HCT116 (cell line): ENCODE data around the gene LYPD3. TPM values are rescaled to one million over a fixed set of nuclear protein-coding genes. Genes with fewer than 3 reads are reported as not detected.

Experiments
- ATAC-seq: fragments of 200-7000 bp; cut with Tn5 transposase; 2 replicates; pipeline ENCODE4 v1.9.1; 2020; ENCODE audit warnings: mild to moderate bottlenecking, moderate library complexity
- BruUV-seq: library from RNA; stranded (reverse); fragments of 400-500 nt; replicated peaks from 2 replicates; lab custom pipeline; 2021; lab: Mats Ljungman, UMichigan
- CTCF ChIA-PET: fragments of 300-600 bp; sonication (Branson Sonifier 250); formaldehyde crosslinking; loops from one replicate; lab custom pipeline; 2021; ENCODE audit warnings: antibody characterized with exemption; lab: Charles Lee
- POLR2A ChIA-PET: fragments of 300-600, 350-600 bp; sonication (Branson Sonifier 250); formaldehyde crosslinking; loops from one replicate; lab custom pipeline; 2021; ENCODE audit warnings: antibody characterized with exemption; lab: Charles Lee
- RAD21 ChIA-PET, 2 experiments: fragments of 300-600 bp; sonication (Branson Sonifier 250); formaldehyde crosslinking; loops; one replicate each; lab custom pipeline; 2023; ENCODE audit warnings: low total read pairs in 2 of 2; ENCODE audit not compliant: uncharacterized antibody in 2 of 2, unreplicated experiment in 2 of 2, low non-redundant PET in 1 of 2; lab: Charles Lee
- DNase-seq: peaks from one replicate; pipeline ENCODE4 v3.0.0-alpha.2; 2010; ENCODE audit warnings: low read depth, low spot score
- H2AFZ ChIP-seq: fragments of 200-600 bp; shearing (Covaris generic), sonication (generic); 2 replicates; pipeline ENCODE4 v1.6.1; 2017; ENCODE audit warnings: low read depth, mixed run types, mixed read lengths, antibody characterized with exemption, low read length; ENCODE audit not compliant: poor library complexity, severe bottlenecking
- H3K27ac ChIP-seq: 2 replicates; pipeline ENCODE4 v1.5.1; 2012; ENCODE audit warnings: low read depth, low read length
- H3K27me3 ChIP-seq: fragments of 200-600 bp; sonication (generic); 2 replicates; pipeline ENCODE4 v1.6.1; 2016; ENCODE audit warnings: mixed run types, low read length, mixed read lengths; ENCODE audit not compliant: insufficient read depth
- H3K36me3 ChIP-seq, 2 experiments: fragments of 200-500 bp in 1 of 2; fragments of 200-600 bp in 1 of 2; sonication (Bioruptor generic) in 1 of 2; sonication (generic) in 1 of 2; 2 replicates each; pipeline versions ENCODE4 v1.5.1 to v1.6.1; 2014 to 2016; ENCODE audit warnings: low read length in 2 of 2, inconsistent platforms in 1 of 2, mixed read lengths in 1 of 2, mixed run types in 1 of 2; ENCODE audit not compliant: insufficient read depth in 2 of 2, control insufficient read depth in 1 of 2
- H3K4me1 ChIP-seq, 2 experiments: fragments of 200-600 bp in 1 of 2; sonication (generic) in 1 of 2; 2 replicates each; pipeline versions ENCODE4 v1.5.1 to v1.6.1; 2012 to 2017; ENCODE audit warnings: low read length in 2 of 2, inconsistent platforms in 1 of 2, mild to moderate bottlenecking in 1 of 2, mixed read lengths in 1 of 2, mixed run types in 1 of 2, moderate library complexity in 1 of 2; ENCODE audit not compliant: insufficient read depth in 2 of 2, control insufficient read depth in 1 of 2
- H3K4me2 ChIP-seq: fragments of 200-600 bp; sonication (generic); 2 replicates; pipeline ENCODE4 v1.6.1; 2017; ENCODE audit warnings: mixed run types, low read length, mixed read lengths
- H3K4me3 ChIP-seq, 2 experiments: fragments of 200-600 bp in 1 of 2; sonication (generic) in 1 of 2; replicated peaks in 1 of 2; 2 replicates each; pipeline ENCODE4 v1.5.1; 2011 to 2016; ENCODE audit warnings: low read length in 2 of 2, control low read depth in 1 of 2, low read depth in 1 of 2, mild to moderate bottlenecking in 1 of 2, mixed read lengths in 1 of 2, mixed run types in 1 of 2
- H3K79me2 ChIP-seq: fragments of 200-600 bp; sonication (generic); 2 replicates; pipeline ENCODE4 v1.6.1; 2017; ENCODE audit warnings: mild to moderate bottlenecking, mixed run types, low read length, moderate library complexity, mixed read lengths; ENCODE audit not compliant: insufficient read depth
- H3K9ac ChIP-seq: fragments of 200-600 bp; sonication (generic); 2 replicates; pipeline ENCODE4 v1.6.1; 2016; ENCODE audit warnings: low read length, mixed read lengths
- H3K9me2 ChIP-seq: fragments of 200-600 bp; sonication (generic), shearing (Covaris generic); 2 replicates; pipeline ENCODE4 v1.6.1; 2017; ENCODE audit warnings: mixed run types, mild to moderate bottlenecking, moderate library complexity; ENCODE audit not compliant: insufficient read depth
- H3K9me3 ChIP-seq, 2 experiments: fragments of 200-500 bp in 1 of 2; fragments of 200-600 bp in 1 of 2; sonication (Bioruptor generic) in 1 of 2; sonication (generic) in 1 of 2; 2 replicates each; pipeline ENCODE4 v1.6.1; 2014 to 2017; ENCODE audit warnings: low read length in 2 of 2, mixed read lengths in 2 of 2, inconsistent platforms in 1 of 2, low read depth in 1 of 2, mild to moderate bottlenecking in 1 of 2, mixed run types in 1 of 2, moderate library complexity in 1 of 2; ENCODE audit not compliant: control insufficient read depth in 1 of 2, insufficient read depth in 1 of 2
- H4K20me1 ChIP-seq: fragments of 200-600 bp; sonication (generic), shearing (Covaris generic); 2 replicates; pipeline ENCODE4 v1.6.1; 2017; ENCODE audit warnings: mixed run types, mild to moderate bottlenecking, moderate library complexity; ENCODE audit not compliant: insufficient read depth
- ATF3 ChIP-seq: IDR thresholded peaks from 2 replicates; pipeline ENCODE4 v1.6.1; 2012
- CBX3 ChIP-seq: IDR thresholded peaks from 2 replicates; pipeline ENCODE4 v1.6.1; 2012; ENCODE audit warnings: low read depth
- EGR1 ChIP-seq: IDR thresholded peaks from 2 replicates; pipeline ENCODE4 v1.6.1; 2012; ENCODE audit warnings: low read depth
- ELF1 ChIP-seq: IDR thresholded peaks from 2 replicates; pipeline ENCODE4 v1.6.1; 2012; ENCODE audit warnings: low read depth, borderline replicate concordance
- EZH2phosphoT487 ChIP-seq: fragments of 200-600 bp; IDR thresholded peaks from 2 replicates; pipeline ENCODE4 v1.6.1; 2018; ENCODE audit warnings: antibody characterized with exemption, borderline replicate concordance
- FOSL1 ChIP-seq: IDR thresholded peaks from 2 replicates; pipeline ENCODE4 v1.6.1; 2012; ENCODE audit warnings: low read depth
- POLR2A ChIP-seq: IDR thresholded peaks from 2 replicates; pipeline ENCODE4 v1.7.0; 2011; ENCODE audit warnings: borderline replicate concordance; ENCODE audit not compliant: insufficient read depth, insufficient read length; ENCODE audit errors: extremely low read depth
- POLR2AphosphoS5 ChIP-seq: IDR thresholded peaks from 2 replicates; pipeline ENCODE4 v1.6.1; 2011; ENCODE audit warnings: mild to moderate bottlenecking, low read depth, low read length, moderate library complexity
- SIN3A ChIP-seq: IDR thresholded peaks from 2 replicates; pipeline ENCODE4 v1.6.1; 2012; ENCODE audit warnings: low read depth
- SP1 ChIP-seq: IDR thresholded peaks from 2 replicates; pipeline ENCODE4 v1.6.1; 2012; ENCODE audit warnings: low read depth
- TCF7L2 ChIP-seq: IDR thresholded peaks from 2 replicates; pipeline ENCODE4 v1.7.0; 2011; ENCODE audit warnings: borderline replicate concordance, inconsistent platforms; ENCODE audit not compliant: insufficient read depth, insufficient read length; ENCODE audit errors: extremely low read depth
- YY1 ChIP-seq: IDR thresholded peaks from 2 replicates; pipeline ENCODE4 v1.6.1; 2011; ENCODE audit warnings: low read length, low read depth, moderate library complexity, mild to moderate bottlenecking; ENCODE audit not compliant: insufficient replicate concordance; ENCODE audit errors: extremely low read depth
- ZFX ChIP-seq: fragments of 450-650 bp; IDR thresholded peaks from 2 replicates; pipeline ENCODE4 v1.6.1; 2017
- intact Hi-C: fragments of 100-400 bp; cut with micrococcal nuclease; formaldehyde crosslinking; loops from 2 replicates; pipeline ENCODE4 v1.10.0; 2022
- total RNA-seq: library from RNA; stranded (reverse); gene quantifications from one replicate; pipeline ENCODE4 v1.2.1, GENCODE V29; 2021; ENCODE audit not compliant: unreplicated experiment
- TF ChIP-seq, protein P1 (sequence below): IDR thresholded peaks from 2 replicates; pipeline ENCODE4 v1.6.1; 2011; ENCODE audit warnings: mild to moderate bottlenecking, low read length, moderate library complexity; ENCODE audit not compliant: insufficient replicate concordance; ENCODE audit errors: extremely low read depth

Gene LYPD3
- total RNA-seq, 1 experiment from 2014 or later, result 3.6 TPM

DNA sequence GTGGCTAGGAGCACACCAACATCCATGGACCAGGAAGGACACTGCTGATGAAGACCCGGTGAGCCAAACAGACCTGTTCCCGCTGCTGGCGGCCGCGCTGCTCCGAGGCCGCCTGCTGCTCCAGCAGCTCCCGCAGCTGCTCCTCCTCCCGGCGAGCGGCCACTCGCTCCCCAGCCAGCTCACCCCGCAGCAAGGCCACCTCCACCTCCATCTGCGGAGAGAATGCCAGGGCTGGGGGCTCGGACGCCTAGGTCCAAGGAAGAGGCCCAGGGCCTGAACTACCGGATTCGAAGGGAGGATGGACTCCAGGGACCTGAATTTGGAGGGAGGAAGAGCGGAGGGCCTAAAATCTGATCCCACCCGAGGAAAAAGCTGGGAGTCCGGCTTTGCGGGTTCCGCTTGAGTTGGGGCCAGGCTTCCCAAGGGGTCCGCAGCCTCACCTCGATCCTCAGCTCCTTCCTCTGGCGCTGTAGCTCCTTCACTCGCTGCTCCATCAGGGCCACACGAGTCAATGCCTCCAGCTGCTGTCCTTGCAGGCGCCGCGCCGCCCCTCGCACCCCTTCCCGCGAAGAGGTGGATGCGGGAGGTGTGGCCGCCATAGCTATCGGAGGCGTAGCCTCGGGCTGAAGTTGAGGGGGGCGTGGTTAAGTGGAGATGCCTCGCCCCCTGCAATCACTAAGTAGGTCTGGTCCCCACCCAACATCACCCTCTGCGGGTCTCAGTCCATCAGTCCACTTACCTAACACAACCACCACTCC lies 36.4 kb upstream of the LYPD3 start:
- Histone ChIP-seq H3K9me3 (no peaks in the 10 kb centered on the region), H3K27me3 (no peaks in the 10 kb centered on the region), H3K9me2 (no peaks in the 10 kb centered on the region), H3K36me3 (peaks cover 0 to 3% of the 10 kb centered on the region in 2 experiments; a peak in 1 of 4 replicates), H3K4me1 (peaks cover 9 to 20% of the 10 kb centered on the region in 2 experiments; a peak in 3 of 4 replicates), H4K20me1 (no peaks in the 10 kb centered on the region), H3K79me2 (no peaks in the 10 kb centered on the region), H3K4me2 (no peak overlapping the region), H3K4me3 (no peak overlapping the region), H3K27ac (no peak overlapping the region), H2AFZ (no peak overlapping the region), H3K9ac (no peak overlapping the region)
- ChIA-PET RAD21 (no interaction called here), CTCF (interaction anchor here (0.7 kb wide), 1 partner anchor 55 kb away, joined by 3 read pairs; no protein-coding TSS in a partner anchor), POLR2A (no interaction called here)
- intact Hi-C loops, result no loop called here
- no peak for TF ChIP-seq ZFX
- no peak for TF ChIP-seq SIN3A
- TF ChIP-seq, protein P1, sequence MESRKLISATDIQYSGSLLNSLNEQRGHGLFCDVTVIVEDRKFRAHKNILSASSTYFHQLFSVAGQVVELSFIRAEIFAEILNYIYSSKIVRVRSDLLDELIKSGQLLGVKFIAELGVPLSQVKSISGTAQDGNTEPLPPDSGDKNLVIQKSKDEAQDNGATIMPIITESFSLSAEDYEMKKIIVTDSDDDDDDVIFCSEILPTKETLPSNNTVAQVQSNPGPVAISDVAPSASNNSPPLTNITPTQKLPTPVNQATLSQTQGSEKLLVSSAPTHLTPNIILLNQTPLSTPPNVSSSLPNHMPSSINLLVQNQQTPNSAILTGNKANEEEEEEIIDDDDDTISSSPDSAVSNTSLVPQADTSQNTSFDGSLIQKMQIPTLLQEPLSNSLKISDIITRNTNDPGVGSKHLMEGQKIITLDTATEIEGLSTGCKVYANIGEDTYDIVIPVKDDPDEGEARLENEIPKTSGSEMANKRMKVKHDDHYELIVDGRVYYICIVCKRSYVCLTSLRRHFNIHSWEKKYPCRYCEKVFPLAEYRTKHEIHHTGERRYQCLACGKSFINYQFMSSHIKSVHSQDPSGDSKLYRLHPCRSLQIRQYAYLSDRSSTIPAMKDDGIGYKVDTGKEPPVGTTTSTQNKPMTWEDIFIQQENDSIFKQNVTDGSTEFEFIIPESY, result no peak
- no peak for TF ChIP-seq YY1
- TF ChIP-seq EZH2phosphoT487, result no peak
- TF ChIP-seq POLR2AphosphoS5, result no peak
- no peak for TF ChIP-seq EGR1
- no peak for TF ChIP-seq ATF3
- no peak for TF ChIP-seq FOSL1
- no peak for TF ChIP-seq CBX3
- TF ChIP-seq POLR2A, result no peak
- TF ChIP-seq ELF1, result no peak
- no peak for TF ChIP-seq TCF7L2
- no peak for TF ChIP-seq SP1
- DNase-seq (no peak), ATAC-seq (no peak)
- no TSS peak for BruUV-seq
